Trophoblast cell (in vitro differentiated cells and primary cell): ENCODE data around the gene CASP14. TPM values are rescaled to one million over a fixed set of nuclear protein-coding genes. Genes with fewer than 3 reads are reported as not detected.

Experiments
- DNase-seq, 2 donors: peaks; one replicate each; pipeline ENCODE4 v3.0.0-alpha.2; 2016
- H2AFZ ChIP-seq: 2 replicates; pipeline ENCODE4 v1.6.1; 2013; ENCODE audit warnings: low read length, moderate library complexity, mild to moderate bottlenecking; ENCODE audit not compliant: insufficient read depth, poor library complexity
- H2AK5ac ChIP-seq: 2 replicates; pipeline ENCODE4 v1.6.1; 2013; ENCODE audit warnings: mild to moderate bottlenecking, low read length
- H2BK120ac ChIP-seq: 2 replicates; pipeline ENCODE4 v1.6.1; 2013; ENCODE audit warnings: low read length, mild to moderate bottlenecking, moderate library complexity; ENCODE audit not compliant: insufficient read depth, poor library complexity
- H2BK12ac ChIP-seq: 2 replicates; pipeline ENCODE4 v1.6.1; 2013; ENCODE audit warnings: mild to moderate bottlenecking, low read length, moderate library complexity
- H2BK5ac ChIP-seq: 2 replicates; pipeline ENCODE4 v1.6.1; 2013; ENCODE audit warnings: low read length, low read depth, moderate library complexity, mild to moderate bottlenecking; ENCODE audit not compliant: poor library complexity
- H3K14ac ChIP-seq: 2 replicates; pipeline ENCODE4 v1.6.1; 2013; ENCODE audit warnings: mild to moderate bottlenecking, low read length
- H3K18ac ChIP-seq: 2 replicates; pipeline ENCODE4 v1.6.1; 2013; ENCODE audit warnings: mild to moderate bottlenecking, low read length
- H3K23ac ChIP-seq: 2 replicates; pipeline ENCODE4 v1.6.1; 2013; ENCODE audit warnings: low read length
- H3K27ac ChIP-seq: 2 replicates; pipeline ENCODE4 v1.5.1; 2013; ENCODE audit warnings: low read depth, mild to moderate bottlenecking, inconsistent platforms, low read length, moderate library complexity
- H3K27me3 ChIP-seq: 2 replicates; pipeline ENCODE4 v1.6.1; 2013; ENCODE audit warnings: inconsistent platforms, mild to moderate bottlenecking, low read length, moderate library complexity; ENCODE audit not compliant: insufficient read depth
- H3K36me3 ChIP-seq, 2 experiments: 1 replicate in 1 of 2; 2 replicates in 1 of 2; pipeline ENCODE4 v1.6.1; 2013; ENCODE audit warnings: low read length in 2 of 2, mild to moderate bottlenecking in 2 of 2, moderate library complexity in 1 of 2; ENCODE audit not compliant: insufficient read depth in 2 of 2, control insufficient read depth in 1 of 2
- H3K4ac ChIP-seq: 2 replicates; pipeline ENCODE4 v1.6.1; 2013; ENCODE audit warnings: low read depth, mild to moderate bottlenecking, low read length, moderate library complexity
- H3K4me1 ChIP-seq, 2 experiments: 1 replicate in 1 of 2; 2 replicates in 1 of 2; pipeline ENCODE4 v1.6.1; 2013; ENCODE audit warnings: low read length in 2 of 2, mild to moderate bottlenecking in 2 of 2, moderate library complexity in 1 of 2; ENCODE audit not compliant: insufficient read depth in 2 of 2, control insufficient read depth in 1 of 2
- H3K4me2 ChIP-seq: 2 replicates; pipeline ENCODE4 v1.6.1; 2013; ENCODE audit warnings: inconsistent platforms, mild to moderate bottlenecking, low read length, moderate library complexity
- H3K4me3 ChIP-seq: 2 replicates; pipeline ENCODE4 v1.5.1; 2013; ENCODE audit warnings: mild to moderate bottlenecking, low read depth, low read length, inconsistent platforms
- H3K79me1 ChIP-seq: one replicate; pipeline ENCODE4 v1.6.1; 2013; ENCODE audit warnings: low read length
- H3K79me2 ChIP-seq: 2 replicates; pipeline ENCODE4 v1.6.1; 2013; ENCODE audit warnings: low read length, mild to moderate bottlenecking; ENCODE audit not compliant: control insufficient read depth, insufficient read depth, poor library complexity
- H3K9ac ChIP-seq: 2 replicates; pipeline ENCODE4 v1.6.1; 2013; ENCODE audit warnings: mild to moderate bottlenecking, low read length
- H3K9me3 ChIP-seq: 2 replicates; pipeline ENCODE4 v1.6.1; 2013; ENCODE audit warnings: low read depth, mild to moderate bottlenecking, control low read depth, inconsistent platforms, low read length; ENCODE audit not compliant: insufficient read depth
- H4K12ac ChIP-seq: 2 replicates; pipeline ENCODE4 v1.6.1; 2013; ENCODE audit warnings: low read depth, mild to moderate bottlenecking, low read length, moderate library complexity
- H4K8ac ChIP-seq: 2 replicates; pipeline ENCODE4 v1.6.1; 2013; ENCODE audit warnings: low read depth, mild to moderate bottlenecking, low read length, moderate library complexity
- H4K91ac ChIP-seq: one replicate; pipeline ENCODE4 v1.6.1; 2013; ENCODE audit warnings: low read depth, mild to moderate bottlenecking, low read length, moderate library complexity
- WGBS: extraction: QIAGEN DNeasy Blood & Tissue Kit; methylation state at CpG from one replicate; pipeline ENCODE4 v1.1.7; 2013; ENCODE audit warnings: missing lambda C conversion rate; ENCODE audit not compliant: insufficient read length, insufficient coverage; ENCODE audit errors: extremely low coverage; 5-methylcytosine and 5-hydroxymethylcytosine counted together
- polyA plus RNA-seq: library from polyadenylated mRNA; stranded (reverse); fragments of 200-250 nt; gene quantifications from 2 replicates; pipeline ENCODE4 v1.2.3, GENCODE V29; 2013

The CASP14 gene
- 0.62 and 0.71 TPM in 2 replicates for polyA plus RNA-seq

GRCh38 chr19:15048885-15049541 is at the start of gene CASP14:
Gene CASP14 (plus strand): TSS chr19:15049480. CDS start chr19:15052252, 2,772 bp downstream.
- H3K4ac ChIP-seq = no peak within 1 kb of the TSS
- no peak within 1 kb of the TSS for H3K9ac ChIP-seq
- DNase-seq = no peak
- no peak within 1 kb of the TSS for H3K4me3 ChIP-seq
- H3K9me3 ChIP-seq = peaks cover 10% of the 10 kb centered on the region
- H3K27me3 ChIP-seq = no peaks in the 10 kb centered on the region
- no peak within 1 kb of the TSS for H2AFZ ChIP-seq
- no peak within 1 kb of the TSS for H3K4me2 ChIP-seq
- H2AK5ac ChIP-seq = no peak within 1 kb of the TSS
- H3K23ac ChIP-seq = no peak within 1 kb of the TSS
- WGBS = no CpG with 5 or more reads among the region's 11 CpGs
- H3K18ac ChIP-seq = no peak within 1 kb of the TSS
- no peaks in the 10 kb centered on the region for H3K79me1 ChIP-seq
- H2BK12ac ChIP-seq = no peak within 1 kb of the TSS
- H4K12ac ChIP-seq = no peak within 1 kb of the TSS
- H3K14ac ChIP-seq = no peak within 1 kb of the TSS
- H2BK120ac ChIP-seq = no peak within 1 kb of the TSS
- H3K4me1 ChIP-seq = no peaks in the 10 kb centered on the region
- no peaks in the 10 kb centered on the region for H3K36me3 ChIP-seq
- H4K8ac ChIP-seq = no peak within 1 kb of the TSS
- no peak within 1 kb of the TSS for H2BK5ac ChIP-seq
- H3K27ac ChIP-seq = no peak within 1 kb of the TSS
- no peak within 1 kb of the TSS for H4K91ac ChIP-seq
- no peaks in the 10 kb centered on the region for H3K79me2 ChIP-seq

- Histone ChIP-seq H3K27ac (no peak overlapping the region), H3K79me1 (no peaks in the 10 kb centered on the region), H3K9me3 (peaks cover 7% of the 10 kb centered on the region), H3K18ac (no peak overlapping the region), H2BK120ac (no peak overlapping the region), H4K91ac (no peak overlapping the region), H3K14ac (no peak overlapping the region), H2BK5ac (no peak overlapping the region), H3K4me1 (peaks cover 4 to 7% of the 10 kb centered on the region in 2 experiments), H3K9ac (no peak overlapping the region), H3K4me3 (no peak overlapping the region), H3K4me2 (no peak overlapping the region), H3K27me3 (peaks cover 16% of the 10 kb centered on the region), H3K79me2 (no peaks in the 10 kb centered on the region), H4K12ac (no peak overlapping the region), H3K23ac (no peak overlapping the region), H3K4ac (no peak overlapping the region), H2BK12ac (no peak overlapping the region), H4K8ac (no peak overlapping the region), H2AFZ (no peak overlapping the region), H2AK5ac (no peak overlapping the region), H3K36me3 (no peaks in the 10 kb centered on the region)
- no peak for DNase-seq
These were observed 41.0 kb upstream of the CASP14 start for GRCh38 chr19:15008308-15008707.

- H3K9me3 ChIP-seq = peaks cover 6% of the 10 kb centered on the region
- no peak overlapping the region for H2BK12ac ChIP-seq
- peak; percentile 63 to 68 for DNase-seq
- H3K23ac ChIP-seq = no peak overlapping the region
- no peaks in the 10 kb centered on the region for H3K36me3 ChIP-seq
- peaks cover 16% of the 10 kb centered on the region for H3K27me3 ChIP-seq
- H4K8ac ChIP-seq = no peak overlapping the region
- no peak overlapping the region for H4K91ac ChIP-seq
- H2BK120ac ChIP-seq = no peak overlapping the region
- peaks cover 4 to 7% of the 10 kb centered on the region in 2 experiments for H3K4me1 ChIP-seq
- H3K9ac ChIP-seq = no peak overlapping the region
- no peak overlapping the region for H2AK5ac ChIP-seq
- H3K14ac ChIP-seq = no peak overlapping the region
- no peak overlapping the region for H4K12ac ChIP-seq
- H3K4me3 ChIP-seq = peak overlapping the region; percentile 59
- no peak overlapping the region for H3K18ac ChIP-seq
- no peak overlapping the region for H2BK5ac ChIP-seq
- H3K4me2 ChIP-seq = peak overlapping the region; percentile 33
- H2AFZ ChIP-seq = no peak overlapping the region
- H3K4ac ChIP-seq = no peak overlapping the region
- H3K79me1 ChIP-seq = no peaks in the 10 kb centered on the region
- no peak overlapping the region for H3K27ac ChIP-seq
- WGBS = no CpG with 5 or more reads among the region's 73 CpGs
- no peaks in the 10 kb centered on the region for H3K79me2 ChIP-seq
These were observed 38.6 kb upstream of the CASP14 start for GRCh38 chr19:15010501-15011300.

GRCh38 chr19:15014579-15014978 is 34.7 kb upstream of the CASP14 start:
- no peak for DNase-seq
- Histone ChIP-seq H3K27ac (no peak overlapping the region), H3K18ac (no peak overlapping the region), H3K4ac (no peak overlapping the region), H3K27me3 (peaks cover 16% of the 10 kb centered on the region), H3K9me3 (peaks cover 5% of the 10 kb centered on the region), H3K4me3 (no peak overlapping the region), H3K9ac (no peak overlapping the region), H4K91ac (no peak overlapping the region), H3K36me3 (no peaks in the 10 kb centered on the region), H4K8ac (no peak overlapping the region), H3K79me2 (no peaks in the 10 kb centered on the region), H4K12ac (no peak overlapping the region), H3K79me1 (no peaks in the 10 kb centered on the region), H2BK120ac (no peak overlapping the region), H2BK12ac (no peak overlapping the region), H3K14ac (no peak overlapping the region), H3K4me2 (no peak overlapping the region), H2AK5ac (no peak overlapping the region), H2AFZ (no peak overlapping the region), H3K4me1 (peaks cover 4 to 7% of the 10 kb centered on the region in 2 experiments), H3K23ac (no peak overlapping the region), H2BK5ac (no peak overlapping the region)
- WGBS = no CpG with 5 or more reads among the region's 11 CpGs
